GM10266 (cell line): ENCODE results near the gene ASIC1.

Source experiments
- DNase-seq: peaks from one replicate; pipeline ENCODE4 v3.0.0; 2012; ENCODE audit errors: extremely low spot score
- CTCF ChIP-seq: IDR thresholded peaks from 2 replicates; pipeline ENCODE4 v1.5.1; 2012; ENCODE audit warnings: mild to moderate bottlenecking, low read depth; ENCODE audit not compliant: control insufficient read depth, insufficient read depth; ENCODE audit errors: missing control alignments

Gene ASIC1

GRCh38 chr12:50057000-50057841 is at the start of gene ASIC1:
Gene ASIC1 (plus strand): TSS chr12:50057596. CDS start chr12:50058767, 1,171 bp downstream.
- TF ChIP-seq CTCF: no peak
- DNase-seq: peak; percentile 72

GRCh38 chr12:50013361-50014147 is 43.8 kb upstream of the ASIC1 start:
- TF ChIP-seq CTCF: no peak
- DNase-seq: no peak

- no peak for DNase-seq
- TF ChIP-seq CTCF: no peak
These were observed 43.1 kb upstream of the ASIC1 start for GRCh38 chr12:50014342-50014741.

- no peak for DNase-seq
- TF ChIP-seq CTCF: no peak
These were observed 40.6 kb upstream of the ASIC1 start for GRCh38 chr12:50016501-50017475.

GRCh38 chr12:50017641-50018040 is 39.8 kb upstream of the ASIC1 start:
- no peak for DNase-seq
- no peak for TF ChIP-seq CTCF

GRCh38 chr12:50018154-50018553 is 39.2 kb upstream of the ASIC1 start:
- no peak for TF ChIP-seq CTCF
- no peak for DNase-seq
